ENCODE results near the gene NEK10. TPM values are rescaled to one million over a fixed set of nuclear protein-coding genes. Genes with fewer than 3 reads are reported as not detected.

NEK10 gene
- total RNA-seq, 1 experiment from 2014 or later: 4.3 TPM

- BruUV-seq (replicated peaks): no TSS peak
- Histone ChIP-seq H3F3A (ENCODE audit: insufficient read depth, low read depth) (no peaks in the 10 kb centered on the region), H3K4me1 (replicated peaks; ENCODE audit: insufficient read depth) (no peaks in the 10 kb centered on the region), H3K79me2 (ENCODE audit: low read depth) (no peaks in the 10 kb centered on the region), H3K9me3 (ENCODE audit: insufficient read depth, low read depth) (no peaks in the 10 kb centered on the region), H3K4me3 (no peak overlapping the region), H3K27ac (no peak overlapping the region), H3K9me2 (ENCODE audit: insufficient read depth) (no peaks in the 10 kb centered on the region), H3K27me3 (ENCODE audit: insufficient read depth, low read depth) (no peaks in the 10 kb centered on the region), H3K4me2 (no peak overlapping the region), H2AFZ (no peak overlapping the region), H4K20me1 (ENCODE audit: insufficient read depth) (no peaks in the 10 kb centered on the region), H3K36me3 (ENCODE audit: low read depth) (no peaks in the 10 kb centered on the region)
- CTCF ChIA-PET: no interaction called here
- POLR2A ChIA-PET (ENCODE audit: unreplicated experiment): no interaction called here
- intact Hi-C loops (cut with micrococcal nuclease; ENCODE audit: unreplicated experiment): no loop called here
- TF ChIP-seq, protein P1, sequence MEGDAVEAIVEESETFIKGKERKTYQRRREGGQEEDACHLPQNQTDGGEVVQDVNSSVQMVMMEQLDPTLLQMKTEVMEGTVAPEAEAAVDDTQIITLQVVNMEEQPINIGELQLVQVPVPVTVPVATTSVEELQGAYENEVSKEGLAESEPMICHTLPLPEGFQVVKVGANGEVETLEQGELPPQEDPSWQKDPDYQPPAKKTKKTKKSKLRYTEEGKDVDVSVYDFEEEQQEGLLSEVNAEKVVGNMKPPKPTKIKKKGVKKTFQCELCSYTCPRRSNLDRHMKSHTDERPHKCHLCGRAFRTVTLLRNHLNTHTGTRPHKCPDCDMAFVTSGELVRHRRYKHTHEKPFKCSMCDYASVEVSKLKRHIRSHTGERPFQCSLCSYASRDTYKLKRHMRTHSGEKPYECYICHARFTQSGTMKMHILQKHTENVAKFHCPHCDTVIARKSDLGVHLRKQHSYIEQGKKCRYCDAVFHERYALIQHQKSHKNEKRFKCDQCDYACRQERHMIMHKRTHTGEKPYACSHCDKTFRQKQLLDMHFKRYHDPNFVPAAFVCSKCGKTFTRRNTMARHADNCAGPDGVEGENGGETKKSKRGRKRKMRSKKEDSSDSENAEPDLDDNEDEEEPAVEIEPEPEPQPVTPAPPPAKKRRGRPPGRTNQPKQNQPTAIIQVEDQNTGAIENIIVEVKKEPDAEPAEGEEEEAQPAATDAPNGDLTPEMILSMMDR (conservative IDR thresholded peaks at IDR 0.05): no peak
- no peak for TF ChIP-seq EZH2 (IDR thresholded peaks at IDR 0.05; ENCODE audit: low read depth)
- no peak for DNase-seq
Measured at GRCh38 chr3:27184261-27184660, 184.9 kb downstream of the NEK10 start.

DNA sequence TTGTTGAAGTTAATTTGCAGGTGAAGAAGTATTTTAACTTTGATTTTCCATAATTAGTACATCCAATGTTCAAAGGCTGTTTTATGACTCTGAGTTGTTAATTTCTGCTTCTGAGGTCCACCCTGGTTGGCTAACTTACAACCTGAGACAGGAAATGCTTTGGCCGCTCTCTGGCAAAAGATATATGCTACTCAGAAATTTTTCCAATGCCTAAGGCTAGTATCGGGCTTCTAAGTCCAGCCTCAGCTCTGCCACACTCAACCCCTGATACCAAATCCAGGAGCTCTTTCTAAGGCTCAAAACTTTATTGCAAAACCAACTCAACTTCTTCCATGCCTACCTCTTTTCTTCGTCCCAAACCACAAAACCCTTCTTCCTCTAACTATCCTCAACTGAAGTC, 192.9 kb downstream of the NEK10 start:
- Histone ChIP-seq H3K27me3 (ENCODE audit: insufficient read depth, low read depth) (no peaks in the 10 kb centered on the region), H3K4me2 (no peak overlapping the region), H3K9me3 (ENCODE audit: insufficient read depth, low read depth) (no peaks in the 10 kb centered on the region), H4K20me1 (ENCODE audit: insufficient read depth) (no peaks in the 10 kb centered on the region), H3K79me2 (ENCODE audit: low read depth) (no peaks in the 10 kb centered on the region), H3K36me3 (ENCODE audit: low read depth) (no peaks in the 10 kb centered on the region), H2AFZ (no peak overlapping the region), H3K27ac (no peak overlapping the region), H3K4me3 (no peak overlapping the region), H3K9me2 (ENCODE audit: insufficient read depth) (no peaks in the 10 kb centered on the region), H3K4me1 (replicated peaks; ENCODE audit: insufficient read depth) (no peaks in the 10 kb centered on the region), H3F3A (ENCODE audit: insufficient read depth, low read depth) (no peaks in the 10 kb centered on the region)
- ChIA-PET CTCF (no interaction called here), POLR2A (ENCODE audit: unreplicated experiment) (no interaction called here)
- BruUV-seq (replicated peaks): no TSS peak
- DNase-seq: no peak
- intact Hi-C loops (cut with micrococcal nuclease; ENCODE audit: unreplicated experiment): no loop called here
- TF ChIP-seq, protein P1 (conservative IDR thresholded peaks at IDR 0.05): no peak
- no peak for TF ChIP-seq EZH2 (IDR thresholded peaks at IDR 0.05; ENCODE audit: low read depth)

GRCh38 chr3:27174530-27174929, 194.7 kb downstream of the NEK10 start:
- no peak overlapping the region for H3K27ac ChIP-seq
- no peak for DNase-seq
- intact Hi-C loops (cut with micrococcal nuclease; ENCODE audit: unreplicated experiment): no loop called here
- CTCF ChIA-PET: no interaction called here
- H3K4me1 ChIP-seq (replicated peaks; ENCODE audit: insufficient read depth): no peaks in the 10 kb centered on the region
- H3K9me3 ChIP-seq (ENCODE audit: insufficient read depth, low read depth): no peaks in the 10 kb centered on the region
- H3K4me2 ChIP-seq: no peak overlapping the region
- H3K79me2 ChIP-seq (ENCODE audit: low read depth): no peaks in the 10 kb centered on the region
- BruUV-seq (replicated peaks): no TSS peak
- no peaks in the 10 kb centered on the region for H3F3A ChIP-seq (ENCODE audit: insufficient read depth, low read depth)
- TF ChIP-seq EZH2 (IDR thresholded peaks at IDR 0.05; ENCODE audit: low read depth): no peak
- TF ChIP-seq, protein P1 (conservative IDR thresholded peaks at IDR 0.05): no peak
- no peak overlapping the region for H2AFZ ChIP-seq
- H3K36me3 ChIP-seq (ENCODE audit: low read depth): no peaks in the 10 kb centered on the region
- H3K9me2 ChIP-seq (ENCODE audit: insufficient read depth): no peaks in the 10 kb centered on the region
- no peaks in the 10 kb centered on the region for H4K20me1 ChIP-seq (ENCODE audit: insufficient read depth)
- no peak overlapping the region for H3K4me3 ChIP-seq
- no peaks in the 10 kb centered on the region for H3K27me3 ChIP-seq (ENCODE audit: insufficient read depth, low read depth)
- POLR2A ChIA-PET (ENCODE audit: unreplicated experiment): no interaction called here

Data from PC-9 (cell line).